A549 (cell line): ENCODE data around the gene GABBR2. TPM values are rescaled to one million over a fixed set of nuclear protein-coding genes. Genes with fewer than 3 reads are reported as not detected.

Source experiments
- ATAC-seq, 2 experiments: fragments of 200-7000 bp in 1 of 2; fragments of >200 bp in 1 of 2; cut with Nextera tagmentation in 1 of 2; cut with Tn5 transposase in 1 of 2; 3 replicates each; pipeline versions ENCODE4 v1.8.0 to v1.9.1; 2018 to 2020; ENCODE audit warnings: mild to moderate bottlenecking in 1 of 2, moderate library complexity in 1 of 2
- CTCF ChIA-PET: fragments of 300-600 bp; sonication (Branson Sonifier 250); formaldehyde crosslinking; extraction: SDS; loops from one replicate; lab custom pipeline; 2021; ENCODE audit warnings: antibody characterized with exemption, inconsistent platforms; lab: Yijun Ruan, JAX
- POLR2A ChIA-PET: fragments of 350-600 bp; formaldehyde crosslinking; extraction: SDS; loops from one replicate; lab custom pipeline; 2021; ENCODE audit warnings: antibody characterized with exemption, inconsistent platforms; lab: Yijun Ruan, JAX
- DNase-seq, 2 experiments: peaks; one replicate each; pipeline versions ENCODE4 v3.0.0 to v3.0.0-alpha.2; 2011 to 2016; ENCODE audit warnings: low read depth in 1 of 2, low spot score in 1 of 2
- FAIRE-seq: peaks from 2 replicates; lab custom pipeline; 2011; peaks lifted over from hg19 to GRCh38; lab: Jason Lieb, UNC
- H3K27ac ChIP-seq, 2 experiments: fragments of >200 bp; sonication (Bioruptor Twin); formaldehyde crosslinking; 3 replicates each; pipeline ENCODE4 v1.5.1; 2016 to 2017
- H3K4me1 ChIP-seq: fragments of >200 bp; sonication (Bioruptor Twin); formaldehyde crosslinking; 3 replicates; pipeline ENCODE4 v1.6.1; 2016
- H3K4me2 ChIP-seq: fragments of >200 bp; sonication (Bioruptor Twin); formaldehyde crosslinking; 3 replicates; pipeline ENCODE4 v1.6.1; 2016
- H3K4me3 ChIP-seq: fragments of >200 bp; sonication (Bioruptor Twin); formaldehyde crosslinking; 3 replicates; pipeline ENCODE4 v1.5.1; 2016
- H3K9me3 ChIP-seq: fragments of >200 bp; sonication (Bioruptor Twin); formaldehyde crosslinking; 3 replicates; pipeline ENCODE4 v1.6.1; 2016
- ATOH8 ChIP-seq: fragments of 250-450 bp; sonication (Bioruptor Pico); IDR thresholded peaks from 2 replicates; pipeline ENCODE4 v1.5.0; 2020; ENCODE audit warnings: low read depth, mild to moderate bottlenecking, moderate library complexity
- CBX8 ChIP-seq: fragments of 200-600 bp; sonication (generic); IDR thresholded peaks from 2 replicates; pipeline ENCODE4 v1.6.1; 2016
- CHD4 ChIP-seq: fragments of 200-600 bp; sonication (generic); IDR thresholded peaks from 2 replicates; pipeline ENCODE4 v1.6.1; 2016; ENCODE audit warnings: antibody characterized with exemption, mild to moderate bottlenecking, borderline replicate concordance
- CTCF ChIP-seq: fragments of >200 bp; sonication (Bioruptor Twin); formaldehyde crosslinking; IDR thresholded peaks from 3 replicates; pipeline ENCODE4 v1.5.1; 2016
- EP300 ChIP-seq, 2 experiments: fragments of >200 bp; sonication (Bioruptor Twin); formaldehyde crosslinking; IDR thresholded peaks; 2 replicates in 1 of 2; 3 replicates in 1 of 2; pipeline ENCODE4 v1.6.1; 2016 to 2017
- HMGXB4 ChIP-seq: fragments of 250-450 bp; sonication (Bioruptor Pico); IDR thresholded peaks from 2 replicates; pipeline ENCODE4 v1.5.0; 2021; ENCODE audit warnings: mild to moderate bottlenecking, moderate library complexity, borderline replicate concordance
- HOXA7 ChIP-seq: fragments of 250-450 bp; sonication (Bioruptor Pico); IDR thresholded peaks from 2 replicates; pipeline ENCODE4 v1.5.0; 2020; ENCODE audit warnings: mild to moderate bottlenecking, moderate library complexity
- JUNB ChIP-seq: fragments of >200 bp; sonication (Bioruptor Twin); formaldehyde crosslinking; IDR thresholded peaks from 2 replicates; pipeline ENCODE4 v1.6.1; 2016
- KDM1A ChIP-seq: fragments of 200-600 bp; sonication (generic); IDR thresholded peaks from 2 replicates; pipeline ENCODE4 v1.6.1; 2016; ENCODE audit warnings: low read depth, mild to moderate bottlenecking
- KDM5A ChIP-seq: fragments of 200-600 bp; sonication (generic); IDR thresholded peaks from 2 replicates; pipeline ENCODE4 v1.6.1; 2016; ENCODE audit warnings: antibody characterized with exemption, mild to moderate bottlenecking
- MAX ChIP-seq: IDR thresholded peaks from 2 replicates; pipeline ENCODE4 v1.6.1; 2012
- NR3C1 ChIP-seq: fragments of >200 bp; sonication (Bioruptor Twin); formaldehyde crosslinking; IDR thresholded peaks from 3 replicates; pipeline ENCODE4 v1.6.1; 2017
- PBX3 ChIP-seq: IDR thresholded peaks from 2 replicates; pipeline ENCODE4 v1.6.1; 2012
- RAD21 ChIP-seq, 2 experiments: fragments of >200 bp in 1 of 2; sonication (Bioruptor Twin) in 1 of 2; formaldehyde crosslinking in 1 of 2; IDR thresholded peaks in 1 of 2; conservative IDR thresholded peaks in 1 of 2; 2 replicates in 1 of 2; 3 replicates in 1 of 2; pipeline ENCODE4 v1.6.1; 2012 to 2018; ENCODE audit warnings: inconsistent platforms in 1 of 2
- RFX5 ChIP-seq: fragments of 450-650 bp; IDR thresholded peaks from 2 replicates; pipeline ENCODE4 v1.7.1; 2014; ENCODE audit warnings: antibody characterized with exemption, mild to moderate bottlenecking, moderate library complexity
- SMC3 ChIP-seq: fragments of >200 bp; sonication (Bioruptor Twin); formaldehyde crosslinking; IDR thresholded peaks from 3 replicates; pipeline ENCODE4 v1.6.1; 2018; ENCODE audit warnings: inconsistent platforms
- USF2 ChIP-seq: fragments of 450-650 bp; IDR thresholded peaks from 2 replicates; pipeline ENCODE4 v1.6.1; 2014; ENCODE audit warnings: antibody characterized with exemption
- WGBS: methylation state at CpG from one replicate; pipeline ENCODE4 v1.1.6; 2017; ENCODE audit errors: missing lambda C conversion rate; 5-methylcytosine and 5-hydroxymethylcytosine counted together
- polyA plus RNA-seq, 4 experiments: library from polyadenylated mRNA; depleted of rRNA in 3 of 4; stranded (reverse); fragments of >200 nt; fragmentation: RNase III in 1 of 4; extraction: RNeasy Plus Mini Kit Qiagen cat#74134 plus additional on column Dnase treatment in 1 of 4; gene quantifications; 2 replicates in 3 of 4; 3 replicates in 1 of 4; pipeline ENCODE4 v1.2.3, GENCODE V29; 2011 to 2017

GABBR2 gene
- polyA plus RNA-seq, 2 of the 4 experiments (the other 2 are of a cell fraction), result 0.08 to 0.57 TPM

- TF ChIP-seq NR3C1 (no peak), SMC3 (no peak), USF2 (no peak), ATOH8 (CRISPR knock-in tag) (no peak), PBX3 (no peak), RFX5 (no peak)
Observed at GRCh38 chr9:98365781-98366180, 343.0 kb downstream of the GABBR2 start (continued).

GRCh38 chr9:98365227-98365669, 343.5 kb downstream of the GABBR2 start:
- ATAC-seq, result no peak
- H3K9me3 ChIP-seq, result peaks cover 20% of the 10 kb centered on the region
- no peak for FAIRE-seq
- H3K4me1 ChIP-seq, result no peaks in the 10 kb centered on the region
- peak in 1 of 2 experiments; percentile 61 for DNase-seq
- CTCF ChIA-PET, result interaction anchor here (1.0 to 2.6 kb wide), 3 partner anchors 9 to 690 kb away, joined by 3 to 11 read pairs (median 7); no protein-coding TSS in a partner anchor
- no peak for TF ChIP-seq MAX
- peak in 1 of 2 experiments; percentile 20; a peak in 1 of 5 replicates for TF ChIP-seq RAD21 (conservative IDR thresholded peaks at IDR 0.05 in 1 of 2, IDR thresholded peaks at IDR 0.05 in 1 of 2)
- TF ChIP-seq RFX5, result no peak
- TF ChIP-seq PBX3, result no peak
- TF ChIP-seq EP300 (IDR thresholded peaks at IDR 0.05), result no peak
- H3K4me3 ChIP-seq, result no peak overlapping the region
- H3K4me2 ChIP-seq, result no peak overlapping the region
- 26% methylated on average over 1 of the region's 1 CpG for WGBS
- H3K27ac ChIP-seq, result no peak overlapping the region
- POLR2A ChIA-PET, result no interaction called here

GRCh38 chr9:98364086-98364485, 344.6 kb downstream of the GABBR2 start:
- POLR2A ChIA-PET, result interaction anchor here (0.8 kb wide), 1 partner anchor 10 kb away, joined by 3 read pairs; no protein-coding TSS in a partner anchor
- H3K4me2 ChIP-seq, result no peak overlapping the region
- FAIRE-seq, result no peak
- H3K4me1 ChIP-seq, result no peaks in the 10 kb centered on the region
- peaks cover 20% of the 10 kb centered on the region for H3K9me3 ChIP-seq
- no peak overlapping the region for H3K4me3 ChIP-seq
- no peak overlapping the region for H3K27ac ChIP-seq
- WGBS, result 70% methylated on average over 4 of the region's 4 CpGs
- TF ChIP-seq CHD4, result no peak
- no peak for TF ChIP-seq HMGXB4
- no peak for TF ChIP-seq KDM5A
- no peak for TF ChIP-seq KDM1A
- no peak for TF ChIP-seq SMC3
- TF ChIP-seq HOXA7 (CRISPR knock-in tag), result no peak
- TF ChIP-seq CBX8, result no peak
- TF ChIP-seq CTCF, result no peak
- no peak for TF ChIP-seq JUNB
- no peak for ATAC-seq
- DNase-seq, result no peak
- CTCF ChIA-PET, result interaction anchor here (1.0 to 2.6 kb wide), 6 partner anchors 10 to 692 kb away, joined by 3 to 11 read pairs (median 4); no protein-coding TSS in a partner anchor
